Endothelial cell of umbilical vein (primary cell): Measurements from ENCODE around the gene CCBE1. TPM values are rescaled to one million over a fixed set of nuclear protein-coding genes. Genes with fewer than 3 reads are reported as not detected.

Experiments
- BruUV-seq: library from RNA; stranded (reverse); fragments of 400-500 nt; replicated peaks from 2 replicates; lab custom pipeline; 2021; lab: Mats Ljungman, UMichigan
- CTCF ChIA-PET: fragments of 300-600, 350-600 bp; sonication (Branson Sonifier 250); formaldehyde crosslinking; loops from one replicate; lab custom pipeline; 2021; ENCODE audit warnings: antibody characterized with exemption, inconsistent platforms; lab: Charles Lee
- POLR2A ChIA-PET: fragments of 300-600, 350-600 bp; sonication (Branson Sonifier 250); formaldehyde crosslinking; loops from one replicate; lab custom pipeline; 2021; ENCODE audit warnings: antibody characterized with exemption, inconsistent platforms; lab: Charles Lee
- DNase-seq: peaks from one replicate; pipeline ENCODE4 v3.0.0-alpha.2; 2011; ENCODE audit warnings: low read depth, low spot score
- FAIRE-seq: peaks from 2 replicates; lab custom pipeline; 2011; peaks lifted over from hg19 to GRCh38; lab: Jason Lieb, UNC
- H2AFZ ChIP-seq: 2 replicates; pipeline ENCODE4 v1.6.0; 2012; ENCODE audit warnings: low read depth, low read length, control low read depth, inconsistent platforms
- H3K27ac ChIP-seq: 2 replicates; pipeline ENCODE4 v1.5.1; 2011; ENCODE audit warnings: low read depth, mild to moderate bottlenecking, control low read depth, low read length, moderate library complexity; ENCODE audit not compliant: insufficient read depth
- H3K27me3 ChIP-seq, 2 experiments: 2 replicates each; pipeline versions ENCODE4 v1.6.0 to v1.6.1; 2011; ENCODE audit warnings: low read length in 2 of 2, mixed read lengths in 1 of 2; ENCODE audit not compliant: control insufficient read depth in 2 of 2, insufficient read depth in 2 of 2
- H3K36me3 ChIP-seq, 2 experiments: 2 replicates in 1 of 2; 3 replicates in 1 of 2; pipeline ENCODE4 v1.5.1; 2011; ENCODE audit warnings: low read length in 2 of 2, mild to moderate bottlenecking in 1 of 2, moderate library complexity in 1 of 2; ENCODE audit not compliant: control insufficient read depth in 2 of 2, insufficient read depth in 2 of 2; ENCODE audit errors: extremely low read depth in 1 of 2
- H3K4me1 ChIP-seq: 3 replicates; pipeline ENCODE4 v1.5.1; 2011; ENCODE audit warnings: mild to moderate bottlenecking, low read length; ENCODE audit not compliant: control insufficient read depth, insufficient read depth; ENCODE audit errors: extremely low read depth
- H3K4me2 ChIP-seq: 2 replicates; pipeline ENCODE4 v1.6.1; 2011; ENCODE audit warnings: low read length, control low read depth, mixed read lengths; ENCODE audit not compliant: insufficient read depth
- H3K4me3 ChIP-seq, 3 experiments: fragments of 200-600 bp in 1 of 3; sonication (generic), shearing (Covaris generic) in 1 of 3; replicated peaks in 1 of 3; 2 replicates each; pipeline ENCODE4 v1.5.1; 2011 to 2016; ENCODE audit warnings: control low read depth in 3 of 3, low read length in 3 of 3, mild to moderate bottlenecking in 2 of 3, inconsistent platforms in 1 of 3, low read depth in 1 of 3, moderate library complexity in 1 of 3; ENCODE audit not compliant: insufficient read depth in 1 of 3
- H3K79me2 ChIP-seq: 2 replicates; pipeline ENCODE4 v1.6.0; 2012; ENCODE audit warnings: low read length, inconsistent platforms; ENCODE audit not compliant: control insufficient read depth, insufficient read depth
- H3K9ac ChIP-seq: replicated peaks from 2 replicates; pipeline ENCODE3; 2011; ENCODE audit warnings: low read length, control low read depth; ENCODE audit not compliant: insufficient read depth; ENCODE audit errors: extremely low read depth
- H3K9me1 ChIP-seq: replicated peaks from 3 replicates; pipeline ENCODE4 v1.6.0; 2011; ENCODE audit warnings: mild to moderate bottlenecking, low read length; ENCODE audit not compliant: control insufficient read depth, insufficient read depth; ENCODE audit errors: extremely low read depth
- H3K9me3 ChIP-seq: replicated peaks from 2 replicates; pipeline ENCODE4 v1.5.1; 2012; ENCODE audit warnings: low read length, inconsistent platforms; ENCODE audit not compliant: control insufficient read depth, insufficient read depth
- H4K20me1 ChIP-seq: replicated peaks from 2 replicates; pipeline ENCODE3; 2011; ENCODE audit warnings: mild to moderate bottlenecking, low read length; ENCODE audit not compliant: control insufficient read depth, insufficient read depth; ENCODE audit errors: extremely low read depth
- EZH2 ChIP-seq: IDR thresholded peaks from 2 replicates; pipeline ENCODE4 v1.6.1; 2012; ENCODE audit warnings: borderline replicate concordance, low read depth, mild to moderate bottlenecking, moderate library complexity, low read length, inconsistent platforms; ENCODE audit not compliant: severe bottlenecking
- FOS ChIP-seq: IDR thresholded peaks from 2 replicates; pipeline ENCODE4 v1.6.1; 2011; ENCODE audit warnings: mild to moderate bottlenecking, low read length, moderate library complexity, borderline replicate concordance; ENCODE audit not compliant: insufficient read depth
- GATA2 ChIP-seq: IDR thresholded peaks from 2 replicates; pipeline ENCODE4 v1.7.0; 2011; ENCODE audit warnings: low read depth, mild to moderate bottlenecking, moderate library complexity, mixed read lengths, low read length; ENCODE audit not compliant: insufficient read length, insufficient read depth
- JUN ChIP-seq: IDR thresholded peaks from 2 replicates; pipeline ENCODE4 v1.6.1; 2011; ENCODE audit warnings: borderline replicate concordance, low read depth; ENCODE audit not compliant: insufficient read length, insufficient read depth
- MYC ChIP-seq: IDR thresholded peaks from one replicate; pipeline ENCODE4 v1.6.1; 2011; ENCODE audit warnings: mild to moderate bottlenecking, low read depth, low read length
- POLR2A ChIP-seq: IDR thresholded peaks from 2 replicates; pipeline ENCODE4 v1.6.1; 2012; ENCODE audit warnings: low read depth, mild to moderate bottlenecking, control low read depth, low read length
- POLR2AphosphoS5 ChIP-seq: IDR thresholded peaks from 2 replicates; pipeline ENCODE4 v1.6.1; 2012; ENCODE audit warnings: low read depth, mild to moderate bottlenecking, control low read depth, low read length, moderate library complexity; ENCODE audit not compliant: insufficient read depth
- dilution Hi-C: fragments of 300-500 bp; cut with MboI; formaldehyde crosslinking; loops from one replicate; pipeline ENCODE4 v1.15.0; 2019; ENCODE audit warnings: low sequenced_read_pairs; ENCODE audit not compliant: extremely low pct_ligation_motif_present
- intact Hi-C: fragments of 100-400 bp; cut with micrococcal nuclease; formaldehyde crosslinking; loops from one replicate; pipeline ENCODE4 v1.10.0; 2022
- polyA plus RNA-seq, 4 experiments: library from polyadenylated mRNA; depleted of rRNA in 3 of 4; stranded (reverse) in 3 of 4; unstranded in 1 of 4; fragments of >200 nt; gene quantifications; 2 replicates each; pipeline versions ENCODE4 v1.2.1 to v1.2.3, GENCODE V29; 2011 to 2012; ENCODE audit warnings: missing spikeins in 1 of 4
- total RNA-seq: library from RNA; stranded (reverse); gene quantifications from 2 replicates; pipeline ENCODE4 v1.2.3, GENCODE V29; 2021
- TF ChIP-seq, protein P1 (sequence below): IDR thresholded peaks from 2 replicates; pipeline ENCODE4 v1.6.1; 2011; ENCODE audit not compliant: insufficient read depth, insufficient read length
- TF ChIP-seq, protein P2 (sequence below), 2 donors: IDR thresholded peaks; 1 replicate in 1 of 2; 2 replicates in 1 of 2; pipeline ENCODE4 v1.5.1; 2011; ENCODE audit warnings: low read length in 2 of 2, mild to moderate bottlenecking in 2 of 2, moderate library complexity in 2 of 2, control low read depth in 1 of 2, inconsistent platforms in 1 of 2, low read depth in 1 of 2; ENCODE audit not compliant: insufficient read depth in 1 of 2; ENCODE audit errors: extremely low read depth in 1 of 2

Gene CCBE1
- total and polyA plus RNA-seq, 2 donors (not counting 3 experiments of a cell fraction or from before 2014, with no cell fraction given) = 0.04 TPM; not detected in 1

DNA sequence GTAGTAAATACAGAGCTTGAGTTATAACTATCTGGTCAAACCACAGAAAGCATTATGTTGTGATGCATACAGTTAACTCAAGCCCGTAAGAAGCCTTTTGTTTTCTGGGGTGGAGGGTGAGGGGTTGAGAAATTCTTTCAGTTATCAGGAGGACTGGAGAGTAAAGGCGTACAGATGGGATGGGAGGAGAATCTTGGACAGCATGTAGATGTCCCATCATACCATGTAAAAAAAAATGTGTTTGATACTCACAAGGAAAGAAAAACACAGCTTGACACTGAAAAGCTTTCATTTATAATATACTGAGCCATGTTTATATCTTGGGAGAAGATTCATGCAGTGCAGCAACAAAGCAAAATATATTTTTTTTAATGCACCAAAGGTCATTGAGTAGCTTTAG is 12.4 kb downstream of the CCBE1 start:
- Histone ChIP-seq H3K27me3 (no peaks in the 10 kb centered on the region), H3K4me1 (no peaks in the 10 kb centered on the region), H3K27ac (no peak overlapping the region), H3K79me2 (no peaks in the 10 kb centered on the region), H3K9ac (no peak overlapping the region), H2AFZ (no peak overlapping the region), H3K4me2 (no peak overlapping the region), H3K4me3 (no peak overlapping the region), H3K9me1 (no peaks in the 10 kb centered on the region), H3K36me3 (no peaks in the 10 kb centered on the region), H3K9me3 (no peaks in the 10 kb centered on the region), H4K20me1 (no peaks in the 10 kb centered on the region)
- FAIRE-seq (no peak), DNase-seq (no peak)
- intact Hi-C loops (no loop called here), dilution Hi-C loops (no loop called here)
- CTCF ChIA-PET = interaction anchor here (0.7 to 5.7 kb wide), 7 partner anchors 13 to 226 kb away, joined by 3 to 56 read pairs (median 3); partner anchors contain the start of gene CCBE1
- BruUV-seq = no TSS peak
- POLR2A ChIA-PET = no interaction called here
- TF ChIP-seq, protein P1, sequence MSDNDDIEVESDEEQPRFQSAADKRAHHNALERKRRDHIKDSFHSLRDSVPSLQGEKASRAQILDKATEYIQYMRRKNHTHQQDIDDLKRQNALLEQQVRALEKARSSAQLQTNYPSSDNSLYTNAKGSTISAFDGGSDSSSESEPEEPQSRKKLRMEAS = no peak
- TF ChIP-seq POLR2AphosphoS5 (no peak), MYC (no peak)

DNA sequence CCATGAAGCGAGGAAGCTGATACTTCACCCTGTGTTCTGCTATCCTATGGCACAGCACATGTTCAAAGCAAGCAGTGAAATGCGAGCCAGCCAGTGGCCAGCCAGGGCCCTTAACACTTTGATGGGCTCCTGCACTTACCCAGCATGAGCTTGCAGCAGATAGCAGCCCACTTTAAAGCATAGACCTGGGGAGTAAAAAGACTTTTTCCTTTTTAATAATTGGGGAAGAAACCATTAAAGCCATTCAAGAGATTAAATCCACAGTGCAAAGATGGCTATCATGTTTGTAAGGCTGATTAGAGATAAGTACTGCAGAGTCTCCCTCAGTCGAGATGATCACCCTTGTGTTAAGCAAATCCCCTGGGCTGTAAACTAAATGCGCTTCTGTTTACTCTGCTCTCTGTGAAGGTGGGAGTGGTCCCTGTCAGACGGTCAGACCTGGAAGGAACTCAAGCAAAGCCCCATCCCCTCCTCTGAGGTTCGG is 15.7 kb downstream of the CCBE1 start:
- TF ChIP-seq MYC (no peak), EZH2 (no peak), POLR2A (no peak), POLR2AphosphoS5 (no peak), GATA2 (no peak), JUN (no peak), FOS (no peak)
- TF ChIP-seq, protein P1 = no peak
- TF ChIP-seq, protein P2, sequence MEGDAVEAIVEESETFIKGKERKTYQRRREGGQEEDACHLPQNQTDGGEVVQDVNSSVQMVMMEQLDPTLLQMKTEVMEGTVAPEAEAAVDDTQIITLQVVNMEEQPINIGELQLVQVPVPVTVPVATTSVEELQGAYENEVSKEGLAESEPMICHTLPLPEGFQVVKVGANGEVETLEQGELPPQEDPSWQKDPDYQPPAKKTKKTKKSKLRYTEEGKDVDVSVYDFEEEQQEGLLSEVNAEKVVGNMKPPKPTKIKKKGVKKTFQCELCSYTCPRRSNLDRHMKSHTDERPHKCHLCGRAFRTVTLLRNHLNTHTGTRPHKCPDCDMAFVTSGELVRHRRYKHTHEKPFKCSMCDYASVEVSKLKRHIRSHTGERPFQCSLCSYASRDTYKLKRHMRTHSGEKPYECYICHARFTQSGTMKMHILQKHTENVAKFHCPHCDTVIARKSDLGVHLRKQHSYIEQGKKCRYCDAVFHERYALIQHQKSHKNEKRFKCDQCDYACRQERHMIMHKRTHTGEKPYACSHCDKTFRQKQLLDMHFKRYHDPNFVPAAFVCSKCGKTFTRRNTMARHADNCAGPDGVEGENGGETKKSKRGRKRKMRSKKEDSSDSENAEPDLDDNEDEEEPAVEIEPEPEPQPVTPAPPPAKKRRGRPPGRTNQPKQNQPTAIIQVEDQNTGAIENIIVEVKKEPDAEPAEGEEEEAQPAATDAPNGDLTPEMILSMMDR (IDR thresholded peaks at IDR 0.05; ENCODE audit: extremely low read depth in 1 of 2, insufficient read depth in 1 of 2, low read depth in 1 of 2, low read length in 2 of 2) = no peak
- FAIRE-seq = no peak

More for the DNA sequence above, 15.7 kb downstream of the CCBE1 start:
- H3K27me3 ChIP-seq = no peaks in the 10 kb centered on the region
- H3K4me2 ChIP-seq = no peak overlapping the region
- DNase-seq = no peak
- H3K27ac ChIP-seq = no peak overlapping the region
- no peaks in the 10 kb centered on the region for H3K4me1 ChIP-seq
- H3K9me3 ChIP-seq = no peaks in the 10 kb centered on the region
- no peak overlapping the region for H3K9ac ChIP-seq
- H4K20me1 ChIP-seq = no peaks in the 10 kb centered on the region
- no peaks in the 10 kb centered on the region for H3K36me3 ChIP-seq
- H3K79me2 ChIP-seq = no peaks in the 10 kb centered on the region
- no TSS peak for BruUV-seq
- ChIA-PET POLR2A (no interaction called here), CTCF (interaction anchor here (1.3 to 3.4 kb wide), 5 partner anchors 16 to 142 kb away, joined by 3 to 12 read pairs (median 6); partner anchors contain the start of gene CCBE1)
- intact Hi-C loops (no loop called here), dilution Hi-C loops (no loop called here)
- H2AFZ ChIP-seq = no peak overlapping the region
- no peaks in the 10 kb centered on the region for H3K9me1 ChIP-seq
- H3K4me3 ChIP-seq = no peak overlapping the region
